Measurements from ENCODE around the gene SIRPA. TPM values are rescaled to one million over a fixed set of nuclear protein-coding genes. Genes with fewer than 3 reads are reported as not detected.
"Not testable (repeated sequence)": the region's sequence is repeated elsewhere in the genome, so short reads cannot be mapped to it uniquely, and the experiment has no call there.

SIRPA gene
- total RNA-seq, 4 donors from 2014 or later, result 9.0 to 46.6 (median 18.6) TPM

- Histone ChIP-seq H3K27ac (no peak overlapping the region), H3K36me3 (no peaks in the 10 kb centered on the region), H3K4me1 (peaks cover 0 to 6% (median 4%) of the 10 kb centered on the region in 4 donors), H3K4me3 (no peak overlapping the region), H3K9me3 (no peaks in the 10 kb centered on the region), H3K27me3 (no peaks in the 10 kb centered on the region)
- WGBS, 2 donors (ENCODE audit: low coverage in 1 of 2), result 42 to 65% methylated on average over 7 to 8 of the region's 8 CpGs
- no peak for TF ChIP-seq EP300 (IDR thresholded peaks at IDR 0.05; ENCODE audit: low read depth)
- TF ChIP-seq CTCF (IDR thresholded peaks at IDR 0.05), result no peak
- TF ChIP-seq POLR2A (IDR thresholded peaks at IDR 0.05), result no peak
- TF ChIP-seq POLR2AphosphoS5 (IDR thresholded peaks at IDR 0.05), result no peak
- in situ Hi-C loops (cut with MboI; ENCODE audit: low pct_ligation_motif_present in 1 of 4, low pct_unique_long_range_greater_than_20kb in 1 of 4, low sequenced_read_pairs in 3 of 4), result no loop called here
- no peak for DNase-seq
- intact Hi-C loops (cut with DNase I; ENCODE audit: low total_unique reads), result no loop called here
Observed at GRCh38 chr20:1920252-1920651, 25.0 kb downstream of the SIRPA start.

- TF ChIP-seq CTCF (IDR thresholded peaks at IDR 0.05) (no peak), POLR2AphosphoS5 (IDR thresholded peaks at IDR 0.05) (no peak), POLR2A (IDR thresholded peaks at IDR 0.05) (no peak), EP300 (IDR thresholded peaks at IDR 0.05; ENCODE audit: low read depth) (no peak)
- intact Hi-C loops (cut with DNase I; ENCODE audit: low total_unique reads) (no loop called here), in situ Hi-C loops (cut with MboI; ENCODE audit: low pct_ligation_motif_present in 1 of 4, low pct_unique_long_range_greater_than_20kb in 1 of 4, low sequenced_read_pairs in 3 of 4) (no loop called here)
- peaks cover 0 to 6% (median 4%) of the 10 kb centered on the region in 4 donors for H3K4me1 ChIP-seq
- WGBS, 2 donors (ENCODE audit: low coverage in 1 of 2), result 54 to 100% methylated on average over 1 to 6 of the region's 6 CpGs
- H3K9me3 ChIP-seq, result no peaks in the 10 kb centered on the region
- no peaks in the 10 kb centered on the region for H3K27me3 ChIP-seq
- no peaks in the 10 kb centered on the region for H3K36me3 ChIP-seq
- H3K27ac ChIP-seq, result no peak overlapping the region
- no peak for DNase-seq
- no peak overlapping the region for H3K4me3 ChIP-seq
Observed at GRCh38 chr20:1920826-1921225, 25.6 kb downstream of the SIRPA start.

- H3K4me3 ChIP-seq; H3K27ac ChIP-seq; H3K27me3 ChIP-seq; intact Hi-C loops (cut with DNase I; ENCODE audit: low total_unique reads); in situ Hi-C loops (cut with MboI; ENCODE audit: low pct_ligation_motif_present in 1 of 4, low pct_unique_long_range_greater_than_20kb in 1 of 4, low sequenced_read_pairs in 3 of 4); DNase-seq; H3K9me3 ChIP-seq; H3K36me3 ChIP-seq: not testable (repeated sequence)
- H3K4me1 ChIP-seq, result peaks cover 0 to 10% (median 4%) of the 10 kb centered on the region in 4 donors
- 74% methylated on average over 4 of the region's 4 CpGs; no CpG with 5 or more reads in 1 of the 2 donors for WGBS, 2 donors (ENCODE audit: low coverage in 1 of 2)
Observed at GRCh38 chr20:1921985-1922384, 26.8 kb downstream of the SIRPA start.

- intact Hi-C loops (cut with DNase I; ENCODE audit: low total_unique reads) (no loop called here), in situ Hi-C loops (cut with MboI; ENCODE audit: low pct_ligation_motif_present in 1 of 4, low pct_unique_long_range_greater_than_20kb in 1 of 4, low sequenced_read_pairs in 3 of 4) (no loop called here)
- DNase-seq, result no peak
- no peaks in the 10 kb centered on the region for H3K27me3 ChIP-seq
- TF ChIP-seq EP300 (IDR thresholded peaks at IDR 0.05; ENCODE audit: low read depth) (no peak), POLR2AphosphoS5 (IDR thresholded peaks at IDR 0.05) (no peak), CTCF (IDR thresholded peaks at IDR 0.05) (no peak), POLR2A (IDR thresholded peaks at IDR 0.05) (no peak)
- H3K9me3 ChIP-seq, result no peaks in the 10 kb centered on the region
- no peak overlapping the region for H3K27ac ChIP-seq
- H3K4me3 ChIP-seq, result no peak overlapping the region
- H3K4me1 ChIP-seq, result peaks cover 0 to 10% (median 4%) of the 10 kb centered on the region in 4 donors
- H3K36me3 ChIP-seq, result no peaks in the 10 kb centered on the region
Observed at GRCh38 chr20:1922786-1923185, 27.6 kb downstream of the SIRPA start.

All from transverse colon (tissue), 4 donors.